Breast epithelium (tissue), 4 donors: ENCODE results near the gene BRCA1. TPM values are rescaled to one million over a fixed set of nuclear protein-coding genes. Genes with fewer than 3 reads are reported as not detected.
"Not testable (repeated sequence)": the region's sequence is repeated elsewhere in the genome, so short reads cannot be mapped to it uniquely, and the experiment has no call there.

Experiments
- DNase-seq, 2 donors: peaks; one replicate each; pipeline ENCODE4 v3.0.0-alpha.2; 2019; ENCODE audit warnings: low spot score in 2 of 2
- H3K27ac ChIP-seq, 2 donors: fragments of 200-600 bp; sonication (generic) in 1 of 2; one replicate each; pipeline ENCODE4 v1.5.1; 2016 to 2019; ENCODE audit warnings: mild to moderate bottlenecking in 1 of 2
- H3K27me3 ChIP-seq, 2 donors: fragments of 200-600 bp; sonication (generic) in 1 of 2; one replicate each; pipeline versions ENCODE4 v1.5.1 to v1.6.0; 2017 to 2019; ENCODE audit warnings: control low read depth in 1 of 2, mild to moderate bottlenecking in 1 of 2
- H3K36me3 ChIP-seq: fragments of 200-600 bp; one replicate; pipeline ENCODE4 v1.5.1; 2019
- H3K4me1 ChIP-seq, 2 donors: fragments of 200-600 bp; sonication (generic); one replicate each; pipeline ENCODE4 v1.5.1; 2016 to 2019; ENCODE audit warnings: control low read depth in 1 of 2
- H3K4me3 ChIP-seq, 3 donors: fragments of 200-600 bp; sonication (generic); 1 replicate in 2 of 3; 2 replicates in 1 of 3; pipeline ENCODE4 v1.5.1; 2016 to 2019; ENCODE audit warnings: mild to moderate bottlenecking in 3 of 3, moderate library complexity in 2 of 3
- H3K9me3 ChIP-seq, 2 donors: fragments of 200-600 bp; sonication (generic) in 1 of 2; one replicate each; pipeline ENCODE4 v1.5.1; 2016 to 2019; ENCODE audit warnings: control low read depth in 1 of 2
- POLR2A ChIP-seq: fragments of 450-650 bp; IDR thresholded peaks from one replicate; pipeline ENCODE4 v1.6.1; 2016; ENCODE audit warnings: antibody characterized with exemption, mild to moderate bottlenecking, moderate library complexity
- POLR2AphosphoS5 ChIP-seq, 3 donors: sonication (generic); formaldehyde crosslinking; IDR thresholded peaks; one replicate each; pipeline ENCODE4 v1.6.1; 2017; ENCODE audit warnings: antibody characterized with exemption in 3 of 3
- intact Hi-C: fragments of 100-400 bp; cut with DNase I; formaldehyde crosslinking; loops from one replicate; pipeline ENCODE4 v1.15.1; 2023; ENCODE audit warnings: low total_unique reads
- total RNA-seq, 3 donors: library from RNA; depleted of rRNA; stranded (reverse); fragments of >200 nt; gene quantifications; one replicate each; pipeline ENCODE4 v1.1.0, GENCODE V29; 2016
- TF ChIP-seq, protein P1 (sequence below), 3 donors: fragments of 450-650 bp; IDR thresholded peaks; one replicate each; pipeline ENCODE4 v1.5.1; 2016 to 2017; ENCODE audit warnings: antibody characterized with exemption in 3 of 3, mild to moderate bottlenecking in 3 of 3, moderate library complexity in 3 of 3

BRCA1 gene
- total RNA-seq, 3 donors from 2014 or later = 5.2 to 8.9 (median 7.4) TPM

DNA sequence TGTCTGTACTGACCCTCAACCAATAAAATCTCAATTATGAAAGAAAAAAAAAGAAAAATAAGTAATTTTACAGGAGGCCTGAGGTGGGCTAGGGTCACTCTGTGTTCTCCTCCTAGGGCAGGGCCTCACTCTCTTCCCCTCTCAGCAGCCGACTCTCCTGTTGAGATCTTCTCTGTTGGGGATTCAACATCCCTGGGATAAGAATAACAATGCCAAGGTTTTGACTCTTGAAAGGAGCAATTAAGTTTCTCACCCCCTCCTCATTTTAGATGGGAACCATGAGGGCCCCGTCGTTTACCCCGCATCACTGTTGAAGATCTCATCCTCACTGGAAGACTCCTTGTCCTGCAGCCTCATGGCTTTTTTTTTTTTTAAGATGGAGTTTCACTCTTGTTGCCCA, 21.5 kb upstream of the BRCA1 start:
- H3K36me3 ChIP-seq = no peaks in the 10 kb centered on the region
- no peak for DNase-seq
- no peaks in the 10 kb centered on the region for H3K4me1 ChIP-seq
- no peaks in the 10 kb centered on the region for H3K9me3 ChIP-seq
- no peak overlapping the region for H3K4me3 ChIP-seq
- no peaks in the 10 kb centered on the region for H3K27me3 ChIP-seq
- TF ChIP-seq, protein P1, sequence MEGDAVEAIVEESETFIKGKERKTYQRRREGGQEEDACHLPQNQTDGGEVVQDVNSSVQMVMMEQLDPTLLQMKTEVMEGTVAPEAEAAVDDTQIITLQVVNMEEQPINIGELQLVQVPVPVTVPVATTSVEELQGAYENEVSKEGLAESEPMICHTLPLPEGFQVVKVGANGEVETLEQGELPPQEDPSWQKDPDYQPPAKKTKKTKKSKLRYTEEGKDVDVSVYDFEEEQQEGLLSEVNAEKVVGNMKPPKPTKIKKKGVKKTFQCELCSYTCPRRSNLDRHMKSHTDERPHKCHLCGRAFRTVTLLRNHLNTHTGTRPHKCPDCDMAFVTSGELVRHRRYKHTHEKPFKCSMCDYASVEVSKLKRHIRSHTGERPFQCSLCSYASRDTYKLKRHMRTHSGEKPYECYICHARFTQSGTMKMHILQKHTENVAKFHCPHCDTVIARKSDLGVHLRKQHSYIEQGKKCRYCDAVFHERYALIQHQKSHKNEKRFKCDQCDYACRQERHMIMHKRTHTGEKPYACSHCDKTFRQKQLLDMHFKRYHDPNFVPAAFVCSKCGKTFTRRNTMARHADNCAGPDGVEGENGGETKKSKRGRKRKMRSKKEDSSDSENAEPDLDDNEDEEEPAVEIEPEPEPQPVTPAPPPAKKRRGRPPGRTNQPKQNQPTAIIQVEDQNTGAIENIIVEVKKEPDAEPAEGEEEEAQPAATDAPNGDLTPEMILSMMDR (IDR thresholded peaks at IDR 0.05) = no peak
- TF ChIP-seq POLR2A = no peak
- TF ChIP-seq POLR2AphosphoS5 (IDR thresholded peaks at IDR 0.05) = no peak
- intact Hi-C loops = no loop called here
- H3K27ac ChIP-seq = no peak overlapping the region

DNA sequence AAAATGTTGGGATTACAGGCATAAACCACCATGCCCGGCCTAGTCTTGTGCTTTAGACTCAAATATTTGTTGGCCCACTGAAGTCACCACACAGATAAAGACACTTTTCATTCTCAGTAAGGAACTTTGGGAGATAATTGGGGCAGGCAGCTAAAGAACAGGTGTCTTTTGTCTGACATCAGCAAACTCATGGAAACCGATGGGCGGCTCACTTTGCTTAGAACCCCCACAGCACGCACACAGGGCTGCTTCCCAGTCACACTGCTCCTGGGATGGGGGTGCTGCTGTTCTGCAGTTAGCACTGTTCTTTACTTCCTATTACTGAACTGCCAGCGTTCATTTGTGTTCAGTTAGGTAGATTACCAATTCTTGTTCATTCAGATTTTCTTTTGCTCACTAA, 18.0 kb upstream of the BRCA1 start:
- no peak overlapping the region for H3K27ac ChIP-seq
- no peaks in the 10 kb centered on the region for H3K4me1 ChIP-seq
- intact Hi-C loops = no loop called here
- no peaks in the 10 kb centered on the region for H3K9me3 ChIP-seq
- H3K27me3 ChIP-seq = no peaks in the 10 kb centered on the region
- DNase-seq = no peak
- TF ChIP-seq, protein P1 (IDR thresholded peaks at IDR 0.05) = no peak
- TF ChIP-seq POLR2AphosphoS5 (IDR thresholded peaks at IDR 0.05) = no peak
- H3K4me3 ChIP-seq = no peak overlapping the region
- no peaks in the 10 kb centered on the region for H3K36me3 ChIP-seq

DNA sequence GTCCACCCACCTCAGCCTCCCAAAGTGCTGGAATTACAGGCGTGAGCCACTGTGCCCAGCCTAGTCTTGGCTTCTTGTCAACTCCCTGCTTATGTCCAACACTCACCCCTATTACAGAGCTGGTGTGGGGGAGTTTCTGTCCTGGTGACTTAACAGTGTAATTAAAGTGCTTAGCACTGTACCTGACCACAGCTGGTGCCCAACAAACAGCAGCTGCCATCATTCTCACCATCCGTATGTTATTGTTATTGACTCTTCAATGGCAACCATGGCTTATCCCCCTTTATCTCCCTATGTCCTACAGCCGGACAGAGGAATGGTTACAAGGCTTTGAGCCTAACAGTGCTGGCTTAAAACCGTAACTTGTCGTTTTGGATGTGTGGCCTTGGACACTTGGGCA, 17.0 kb upstream of the BRCA1 start:
- intact Hi-C loops = no loop called here
- H3K9me3 ChIP-seq = no peaks in the 10 kb centered on the region
- no peak for DNase-seq
- TF ChIP-seq POLR2A (no peak), POLR2AphosphoS5 (IDR thresholded peaks at IDR 0.05) (no peak)
- TF ChIP-seq, protein P1 (IDR thresholded peaks at IDR 0.05) = no peak
- no peaks in the 10 kb centered on the region for H3K27me3 ChIP-seq
- H3K36me3 ChIP-seq = no peaks in the 10 kb centered on the region
- H3K27ac ChIP-seq = no peak overlapping the region
- H3K4me3 ChIP-seq = no peak overlapping the region
- no peaks in the 10 kb centered on the region for H3K4me1 ChIP-seq

DNA sequence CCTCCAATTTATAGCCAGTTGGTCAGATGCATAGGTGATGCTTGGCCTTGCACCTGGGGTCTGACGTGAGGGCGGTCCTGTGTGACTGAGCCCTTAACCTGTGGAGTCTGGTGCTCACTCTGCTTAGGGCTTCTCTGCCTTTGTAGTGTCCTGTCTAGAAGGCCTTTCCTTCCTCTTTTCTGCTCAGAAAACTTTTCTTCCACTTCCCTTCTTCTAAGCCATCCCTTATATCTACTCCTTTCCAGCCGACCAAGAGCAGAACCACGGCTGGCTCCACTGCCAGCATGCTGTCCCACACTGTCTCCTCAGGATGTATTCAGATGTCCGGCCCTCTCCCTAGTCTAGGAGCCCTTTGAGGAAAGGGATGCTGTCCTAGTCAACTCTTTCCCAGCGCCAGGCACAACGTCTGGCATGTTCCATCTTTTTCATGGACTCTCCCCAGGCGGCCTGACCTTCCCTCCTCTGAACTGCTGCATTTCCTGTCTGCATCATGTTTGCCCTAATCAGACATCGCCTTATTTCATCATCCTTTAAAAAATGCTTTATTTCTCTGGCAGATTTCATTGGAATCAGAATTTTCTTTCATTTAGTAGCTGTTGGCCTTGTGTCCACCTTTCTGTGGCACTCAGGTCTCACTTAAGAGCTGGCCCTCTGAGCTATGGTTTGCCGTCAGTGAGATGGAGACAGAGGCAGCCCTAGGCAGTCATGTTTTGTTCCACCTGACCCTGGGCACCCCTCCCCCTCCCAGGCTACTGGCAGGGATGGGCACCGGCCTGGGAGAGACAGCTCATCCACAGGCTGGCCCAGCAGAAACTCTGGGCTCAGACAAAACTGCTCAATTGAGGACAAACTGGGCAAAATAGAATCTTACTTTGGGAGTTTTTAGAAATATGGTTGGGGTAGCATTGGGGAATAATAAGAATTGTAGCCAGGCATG, 15.5 kb upstream of the BRCA1 start:
- H3K27ac ChIP-seq = no peak overlapping the region
- no peaks in the 10 kb centered on the region for H3K9me3 ChIP-seq
- DNase-seq = no peak
- intact Hi-C loops = no loop called here
- no peak overlapping the region for H3K4me3 ChIP-seq
- no peaks in the 10 kb centered on the region for H3K36me3 ChIP-seq
- TF ChIP-seq POLR2A (no peak), POLR2AphosphoS5 (IDR thresholded peaks at IDR 0.05) (no peak)
- TF ChIP-seq, protein P1 (IDR thresholded peaks at IDR 0.05) = no peak
- no peaks in the 10 kb centered on the region for H3K4me1 ChIP-seq
- no peaks in the 10 kb centered on the region for H3K27me3 ChIP-seq

DNA sequence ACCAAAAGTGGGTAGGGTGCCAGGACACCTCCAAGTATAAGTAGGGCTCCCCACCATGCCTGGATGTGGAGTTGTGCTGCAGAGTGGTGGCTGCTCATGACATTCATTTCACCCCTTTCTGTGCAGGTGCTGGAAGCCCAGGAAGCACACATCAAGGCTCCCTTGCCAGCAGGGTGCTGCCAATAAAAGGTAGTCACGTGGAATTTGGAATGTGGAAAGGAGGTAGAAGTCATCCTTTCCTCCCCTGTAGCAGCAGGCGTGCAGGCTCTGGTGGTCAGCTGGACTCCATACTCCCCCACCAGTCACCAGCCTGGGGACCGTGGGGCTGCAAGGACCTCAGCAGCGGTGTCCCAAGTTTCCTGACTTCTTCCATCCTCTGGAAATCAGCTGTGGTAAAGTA, 13.4 kb upstream of the BRCA1 start:
- H3K9me3 ChIP-seq, H3K36me3 ChIP-seq, intact Hi-C loops, H3K27me3 ChIP-seq, DNase-seq, H3K4me3 ChIP-seq, H3K27ac ChIP-seq, H3K4me1 ChIP-seq: not testable (repeated sequence)

DNA sequence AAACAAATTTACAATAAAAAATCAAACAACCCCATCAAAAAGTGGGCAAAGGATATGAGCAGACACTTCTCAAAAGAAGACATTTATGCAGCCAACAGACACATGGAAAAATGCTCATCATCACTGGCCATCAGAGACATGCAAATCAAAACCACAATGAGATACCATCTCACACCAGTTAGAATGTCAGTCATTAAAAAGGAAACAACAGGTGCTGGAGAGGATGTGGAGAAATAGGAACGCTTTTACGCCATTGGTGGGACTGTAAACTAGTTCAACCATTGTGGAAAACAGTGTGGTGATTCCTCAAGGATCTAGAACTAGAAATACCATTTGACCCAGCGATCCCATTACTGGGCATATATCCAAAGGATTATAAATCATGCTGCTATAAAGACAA, 11.4 kb upstream of the BRCA1 start:
- DNase-seq, H3K4me1 ChIP-seq, H3K4me3 ChIP-seq, H3K27ac ChIP-seq, intact Hi-C loops, H3K27me3 ChIP-seq, H3K36me3 ChIP-seq, H3K9me3 ChIP-seq: not testable (repeated sequence)
